Naive thymus-derived CD4-positive, alpha-beta T cell (primary cell): Measurements from ENCODE around the gene PCARE. TPM values are rescaled to one million over a fixed set of nuclear protein-coding genes. Genes with fewer than 3 reads are reported as not detected.

Source experiments
- ATAC-seq: fragments of 150-1000 bp; cut with Tn5 transposase; 2 replicates; pipeline ENCODE4 v1.10.0; 2021; ENCODE audit warnings: mild to moderate bottlenecking, moderate library complexity
- CTCF ChIA-PET: fragments of 350-600 bp; sonication (Branson Sonifier 250); formaldehyde crosslinking; loops from one replicate; lab custom pipeline; 2021; ENCODE audit warnings: antibody characterized with exemption; lab: Charles Lee
- POLR2A ChIA-PET: fragments of 350-600 bp; sonication (Branson Sonifier 250); formaldehyde crosslinking; loops from one replicate; lab custom pipeline; 2021; ENCODE audit warnings: antibody characterized with exemption, inconsistent platforms; lab: Charles Lee
- DNase-seq, 9 donors: peaks; one replicate each; pipeline versions ENCODE4 v3.0.0 to v3.0.0-alpha.2; 2020 to 2022; ENCODE audit warnings: mixed read lengths in 1 of 9
- H3K27ac ChIP-seq: one replicate; pipeline ENCODE4 v1.7.0; 2013; ENCODE audit warnings: mild to moderate bottlenecking, low read depth, low read length, moderate library complexity
- H3K27me3 ChIP-seq, 2 donors: one replicate each; pipeline ENCODE4 v1.7.0; 2013; ENCODE audit warnings: low read length in 2 of 2, mild to moderate bottlenecking in 2 of 2, moderate library complexity in 2 of 2; ENCODE audit not compliant: control insufficient read depth in 2 of 2, insufficient read depth in 2 of 2
- H3K36me3 ChIP-seq, 3 experiments: 1 replicate in 2 of 3; 2 replicates in 1 of 3; pipeline ENCODE4 v1.7.0; 2013; ENCODE audit warnings: low read length in 3 of 3, mild to moderate bottlenecking in 3 of 3, moderate library complexity in 1 of 3; ENCODE audit not compliant: insufficient read depth in 3 of 3, control insufficient read depth in 2 of 3
- H3K4me1 ChIP-seq, 2 donors: one replicate each; pipeline ENCODE4 v1.7.0; 2013; ENCODE audit warnings: low read length in 2 of 2, mild to moderate bottlenecking in 2 of 2, moderate library complexity in 1 of 2; ENCODE audit not compliant: control insufficient read depth in 2 of 2, insufficient read depth in 2 of 2
- H3K4me3 ChIP-seq: 2 replicates; pipeline ENCODE4 v1.7.0; 2013; ENCODE audit warnings: mild to moderate bottlenecking, low read length
- H3K9me3 ChIP-seq, 3 experiments: 1 replicate in 2 of 3; 2 replicates in 1 of 3; pipeline ENCODE4 v1.7.0; 2013; ENCODE audit warnings: low read length in 3 of 3; ENCODE audit not compliant: control insufficient read depth in 2 of 3
- H3K27ac Mint-ChIP-seq, 9 donors: one replicate each; pipeline ENCODE4 v1.8.0; 2020 to 2022; ENCODE audit warnings: mixed read lengths in 9 of 9, mild to moderate bottlenecking in 8 of 9, moderate library complexity in 5 of 9, inconsistent platforms in 2 of 9
- H3K27me3 Mint-ChIP-seq, 5 donors: one replicate each; pipeline ENCODE4 v1.8.0; 2021 to 2022; ENCODE audit warnings: mixed read lengths in 5 of 5, mild to moderate bottlenecking in 1 of 5
- H3K36me3 Mint-ChIP-seq, 5 donors: one replicate each; pipeline ENCODE4 v1.8.0; 2020 to 2022; ENCODE audit warnings: mixed read lengths in 5 of 5, mild to moderate bottlenecking in 3 of 5, inconsistent platforms in 1 of 5
- H3K4me1 Mint-ChIP-seq, 7 donors: one replicate each; pipeline ENCODE4 v1.8.0; 2020 to 2022; ENCODE audit warnings: mixed read lengths in 7 of 7, mild to moderate bottlenecking in 3 of 7, inconsistent platforms in 1 of 7
- H3K4me3 Mint-ChIP-seq, 10 donors: one replicate each; pipeline ENCODE4 v1.8.0; 2020 to 2022; ENCODE audit warnings: mild to moderate bottlenecking in 10 of 10, mixed read lengths in 10 of 10, moderate library complexity in 6 of 10, inconsistent platforms in 2 of 10
- H3K9me3 Mint-ChIP-seq, 11 donors: one replicate each; pipeline ENCODE4 v1.8.0; 2020 to 2022; ENCODE audit warnings: mixed read lengths in 11 of 11, mild to moderate bottlenecking in 4 of 11, inconsistent platforms in 1 of 11, moderate library complexity in 1 of 11
- intact Hi-C, 2 donors: fragments of 100-400 bp; cut with micrococcal nuclease; formaldehyde crosslinking; loops; one replicate each; pipeline ENCODE4 v1.15.1; 2023
- polyA plus RNA-seq, 2 donors: library from polyadenylated mRNA; unstranded; fragments of 300-500 nt; fragmentation: Illumina TruSeq; gene quantifications; one replicate each; pipeline ENCODE4 v1.2.3, GENCODE V29; 2021
- total RNA-seq, 6 experiments: library from RNA in 5 of 6; stranded (reverse) in 5 of 6; gene quantifications; 1 replicate in 5 of 6; 2 replicates in 1 of 6; pipeline ENCODE4 v1.2.3 and lab custom pipeline; 2021 to 2026

Gene PCARE
- not detected for total RNA-seq
- polyA plus RNA-seq = not detected
- total RNA-seq (lab: John Stamatoyannopoulos, UW) = not detected

DNA sequence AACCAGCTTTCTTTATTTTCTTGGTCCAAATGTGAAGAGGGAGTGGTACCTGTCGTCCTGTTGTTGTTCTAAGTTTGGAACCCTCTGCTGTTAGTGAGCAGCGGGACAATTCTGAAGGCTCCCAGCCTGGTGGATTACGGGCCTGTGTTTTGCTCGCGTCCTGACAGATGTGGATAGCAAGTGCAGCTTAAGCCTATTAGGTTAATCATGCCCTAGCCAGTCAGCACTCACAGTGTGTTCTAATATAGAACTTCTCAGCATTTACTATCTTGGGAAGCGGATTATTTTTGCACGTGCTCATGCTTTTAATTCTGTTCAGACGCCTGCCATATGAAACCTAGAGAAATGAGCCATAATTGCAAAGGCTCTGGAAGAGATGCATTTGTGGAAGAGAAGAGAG is at the start of gene PCARE:
Gene PCARE, minus strand, starts transcription at position 113 of the 400 bp plus-strand sequence. CDS start 262 bp downstream, outside the sequence.
- POLR2A ChIA-PET = no interaction called here
- Histone ChIP-seq H3K27ac (no peak within 1 kb of the TSS), H3K4me3 (no peak within 1 kb of the TSS), H3K4me1 (no peaks in the 10 kb centered on the region), H3K36me3 (no peaks in the 10 kb centered on the region), H3K27me3 (no peaks in the 10 kb centered on the region), H3K9me3 (no peaks in the 10 kb centered on the region)
- H3K27me3 Mint-ChIP-seq = no peaks in the 10 kb centered on the region
- no peaks in the 10 kb centered on the region for H3K4me1 Mint-ChIP-seq
- no peaks in the 10 kb centered on the region for H3K36me3 Mint-ChIP-seq
- H3K9me3 Mint-ChIP-seq = peaks cover 0 to 11% (median 2%) of the 10 kb centered on the region in 11 donors
- ATAC-seq = no peak
- CTCF ChIA-PET = no interaction called here
- intact Hi-C loops = no loop called here
- no peak for DNase-seq
- H3K27ac Mint-ChIP-seq = no peak within 1 kb of the TSS
- H3K4me3 Mint-ChIP-seq = no peak within 1 kb of the TSS

DNA sequence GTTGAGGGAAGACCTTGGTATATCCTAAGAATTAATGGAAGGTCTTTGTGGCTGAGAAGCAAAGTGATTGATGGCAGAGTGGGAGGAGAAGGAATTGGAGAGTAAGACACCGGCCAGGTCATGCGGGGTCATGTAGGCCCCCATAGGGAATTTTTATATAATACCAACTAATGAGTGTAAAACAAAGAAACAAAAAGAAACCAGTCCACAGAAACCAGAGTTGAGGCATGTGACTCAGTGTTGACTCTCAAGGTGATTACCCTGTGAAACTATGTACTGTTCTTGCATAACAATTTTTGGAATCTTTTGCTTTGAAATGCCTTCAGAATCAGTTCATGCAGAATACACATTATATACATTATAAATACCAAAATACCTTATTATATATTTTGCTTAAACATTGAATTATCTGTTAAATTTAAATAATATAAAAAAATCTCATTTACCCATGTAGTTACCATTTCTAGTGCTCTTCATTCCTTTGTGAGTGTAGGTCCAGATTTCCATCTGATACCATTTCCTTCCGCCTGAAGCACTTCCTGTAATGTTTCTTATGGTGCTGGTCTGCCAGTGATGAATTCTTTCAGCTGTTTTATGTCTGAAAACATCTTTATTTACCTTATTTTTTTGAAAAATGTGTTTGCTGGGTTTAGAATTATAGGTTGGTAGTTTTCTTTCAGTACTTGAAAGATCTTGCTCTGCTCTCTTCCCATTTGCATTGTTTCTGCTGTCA is 49.5 kb upstream of the PCARE start:
- Mint-ChIP-seq H3K27ac (peak overlapping the region in 1 of 9 donors; percentile 16), H3K27me3 (no peaks in the 10 kb centered on the region), H3K4me1 (peaks cover 24 to 56% (median 43%) of the 10 kb centered on the region in 7 donors), H3K36me3 (peaks cover 24 to 65% (median 51%) of the 10 kb centered on the region in 5 donors), H3K4me3 (peak overlapping the region in 2 of 10 donors; percentile 15 to 32), H3K9me3 (peaks cover 4 to 28% (median 10%) of the 10 kb centered on the region in 11 donors)
- H3K4me3 ChIP-seq = no peak overlapping the region
- H3K36me3 ChIP-seq = peaks cover 0 to 9% (median 4%) of the 10 kb centered on the region in 3 experiments
- no peak for DNase-seq
- H3K27ac ChIP-seq = no peak overlapping the region
- CTCF ChIA-PET = no interaction called here
- POLR2A ChIA-PET = no interaction called here
- no peaks in the 10 kb centered on the region for H3K9me3 ChIP-seq
- ATAC-seq = no peak
- no peaks in the 10 kb centered on the region for H3K27me3 ChIP-seq
- H3K4me1 ChIP-seq = peaks cover 0 to 12% of the 10 kb centered on the region in 2 donors
- intact Hi-C loops = no loop called here

- H3K4me1 ChIP-seq = peaks cover 0 to 13% of the 10 kb centered on the region in 2 donors
- H3K27ac ChIP-seq = no peak overlapping the region
- no peak overlapping the region for H3K4me3 Mint-ChIP-seq
- no peaks in the 10 kb centered on the region for H3K27me3 ChIP-seq
- no peaks in the 10 kb centered on the region for H3K9me3 ChIP-seq
- intact Hi-C loops = no loop called here
- ChIA-PET POLR2A (interaction anchor here (0.9 kb wide), 1 partner anchor 31 kb away, joined by 4 read pairs; no protein-coding TSS in a partner anchor), CTCF (no interaction called here)
- ATAC-seq (no peak), DNase-seq (no peak)
- peaks cover 4 to 28% (median 10%) of the 10 kb centered on the region in 11 donors for H3K9me3 Mint-ChIP-seq
- H3K27ac Mint-ChIP-seq = no peak overlapping the region
- no peak overlapping the region for H3K4me3 ChIP-seq
- H3K36me3 ChIP-seq = peaks cover 0 to 9% (median 4%) of the 10 kb centered on the region in 3 experiments
- H3K4me1 Mint-ChIP-seq = peaks cover 30 to 64% (median 60%) of the 10 kb centered on the region in 7 donors
- H3K36me3 Mint-ChIP-seq = peaks cover 24 to 52% (median 40%) of the 10 kb centered on the region in 5 donors
- no peaks in the 10 kb centered on the region for H3K27me3 Mint-ChIP-seq
Measured at GRCh38 chr2:29120846-29121245, 46.5 kb upstream of the PCARE start.

GRCh38 chr2:29119211-29119610 is 44.9 kb upstream of the PCARE start:
- H3K4me3 ChIP-seq = no peak overlapping the region
- peaks cover 4 to 13% (median 8%) of the 10 kb centered on the region in 11 donors for H3K9me3 Mint-ChIP-seq
- POLR2A ChIA-PET = interaction anchor here (0.6 to 7.2 kb wide), 2 partner anchors 106 to 164 kb away, joined by 5 to 80 read pairs; no protein-coding TSS in a partner anchor
- no peaks in the 10 kb centered on the region for H3K27me3 ChIP-seq
- CTCF ChIA-PET = interaction anchor here (1.0 to 1.4 kb wide), 2 partner anchors 35 to 124 kb away, joined by 3 to 5 read pairs; no protein-coding TSS in a partner anchor
- no peak for ATAC-seq
- H3K4me1 Mint-ChIP-seq = peaks cover 25 to 67% (median 60%) of the 10 kb centered on the region in 7 donors
- intact Hi-C loops = loop anchor here (5.0 to 10.0 kb wide), 6 partner anchors 53 to 1227 kb away; partner anchors contain the start of genes BABAM2 (in 2 of the 2), RBKS (in 2 of the 2), PPP1CB (in 1 of the 2) and SPDYA (in 1 of the 2)
- H3K4me1 ChIP-seq = peaks cover 8 to 20% of the 10 kb centered on the region in 2 donors
- peak overlapping the region in 3 of 9 donors; percentile 46 to 72 (median 56) for H3K27ac Mint-ChIP-seq
- peak overlapping the region in 5 of 10 donors; percentile 41 to 67 (median 45) for H3K4me3 Mint-ChIP-seq
- H3K27ac ChIP-seq = no peak overlapping the region
- peak in 2 of 9 donors; percentile 4 to 18 for DNase-seq
- no peaks in the 10 kb centered on the region for H3K9me3 ChIP-seq
- H3K36me3 Mint-ChIP-seq = peaks cover 10 to 36% (median 25%) of the 10 kb centered on the region in 5 donors
- H3K36me3 ChIP-seq = peaks cover 0 to 4% (median 4%) of the 10 kb centered on the region in 3 experiments
- peaks cover 0 to 4% (median 0%) of the 10 kb centered on the region in 5 donors for H3K27me3 Mint-ChIP-seq

- H3K4me3 Mint-ChIP-seq = peak overlapping the region in 9 of 10 donors; percentile 51 to 95 (median 88)
Measured at GRCh38 chr2:29117636-29118303, 43.4 kb upstream of the PCARE start.

More at GRCh38 chr2:29117636-29118303, 43.4 kb upstream of the PCARE start:
- Mint-ChIP-seq H3K36me3 (peaks cover 0 to 22% (median 10%) of the 10 kb centered on the region in 5 donors), H3K27ac (peak overlapping the region; percentile 13 to 98 (median 56)), H3K4me1 (peaks cover 23 to 65% (median 55%) of the 10 kb centered on the region in 7 donors), H3K9me3 (no peaks in the 10 kb centered on the region), H3K27me3 (peaks cover 0 to 12% (median 0%) of the 10 kb centered on the region in 5 donors)
- Histone ChIP-seq H3K4me3 (no peak overlapping the region), H3K4me1 (peaks cover 8 to 20% of the 10 kb centered on the region in 2 donors), H3K27me3 (no peaks in the 10 kb centered on the region), H3K9me3 (no peaks in the 10 kb centered on the region), H3K27ac (no peak overlapping the region), H3K36me3 (no peaks in the 10 kb centered on the region)
- DNase-seq (no peak), ATAC-seq (no peak)
- CTCF ChIA-PET = interaction anchor here (1.2 to 2.0 kb wide), 2 partner anchors 103 to 157 kb away, joined by 3 to 4 read pairs; no protein-coding TSS in a partner anchor
- POLR2A ChIA-PET = interaction anchor here (1.6 to 7.2 kb wide), 2 partner anchors 14 to 105 kb away, joined by 5 to 80 read pairs; no protein-coding TSS in a partner anchor
- intact Hi-C loops = loop anchor here (2.0 to 10.0 kb wide), 8 partner anchors 13 to 1225 kb away; partner anchors contain the start of genes BABAM2 (in 2 of the 2), RBKS (in 2 of the 2), PPP1CB (in 1 of the 2) and SPDYA (in 1 of the 2)
